Pancreas (tissue), 10 donors: ENCODE measurements around the gene PPP4R3A. TPM values are rescaled to one million over a fixed set of nuclear protein-coding genes. Genes with fewer than 3 reads are reported as not detected.
"Not testable (repeated sequence)": the region's sequence is repeated elsewhere in the genome, so short reads cannot be mapped to it uniquely, and the experiment has no call there.

Source experiments
- ATAC-seq, 4 donors: fragments of 200-7000 bp; cut with Tn5 transposase; one replicate each; pipeline versions ENCODE4 v1.8.0 to v1.9.1; 2020; ENCODE audit warnings: mild to moderate bottlenecking in 4 of 4, moderate library complexity in 4 of 4
- DNase-seq, 6 donors: peaks; one replicate each; pipeline ENCODE4 v3.0.0-alpha.2; 2020
- FAIRE-seq: peaks from 2 replicates; lab custom pipeline; 2012; peaks lifted over from hg19 to GRCh38; lab: Jason Lieb, UNC
- H3K27ac ChIP-seq, 4 donors: fragments of 200-600 bp; sonication (generic); 1 replicate in 3 of 4; 2 replicates in 1 of 4; pipeline versions ENCODE4 v1.5.0 to v1.8.0; 2020
- H3K27me3 ChIP-seq, 4 donors: fragments of 200-600 bp; one replicate each; pipeline ENCODE4 v1.8.0; 2021
- H3K36me3 ChIP-seq, 3 donors: fragments of 200-600 bp; sonication (generic) in 1 of 3; one replicate each; pipeline versions ENCODE4 v1.5.0 to v1.8.0; 2020 to 2021
- H3K4me1 ChIP-seq, 3 donors: fragments of 200-600 bp; one replicate each; pipeline ENCODE4 v1.8.0; 2021
- H3K4me3 ChIP-seq, 4 donors: fragments of 200-600 bp; sonication (generic) in 2 of 4; one replicate each; pipeline versions ENCODE4 v1.5.0 to v1.8.0; 2020 to 2021
- H3K9me3 ChIP-seq, 4 donors: fragments of 200-600 bp; one replicate each; pipeline ENCODE4 v1.8.0; 2021
- CTCF ChIP-seq, 4 donors: fragments of 200-600 bp; sonication (generic) in 3 of 4; IDR thresholded peaks; one replicate each; pipeline versions ENCODE4 v1.5.0 to v1.8.0; 2021; ENCODE audit warnings: antibody characterized with exemption in 4 of 4
- WGBS, 2 donors: extraction: QIAGEN DNeasy Blood & Tissue Kit; methylation state at CpG; one replicate each; pipeline ENCODE4 v1.1.7; 2013; 5-methylcytosine and 5-hydroxymethylcytosine counted together
- intact Hi-C, 3 donors: fragments of 100-400 bp; cut with DNase I; formaldehyde crosslinking; loops; one replicate each; pipeline versions ENCODE4 v1.11.1 to v1.14.2; 2022
- polyA plus RNA-seq, 2 donors: library from polyadenylated mRNA; stranded (reverse); fragments of 200-250 nt; gene quantifications; one replicate each; pipeline ENCODE4 v1.2.3, GENCODE V29; 2013
- total RNA-seq, 6 donors: library from RNA; stranded (reverse); fragmentation: NEBNext Ultra II Directional in 4 of 6; extraction: Animal tissue kit (Norgen Biotek cat#: 25700) in 4 of 6; gene quantifications; one replicate each; pipeline versions ENCODE4 v1.2.1 to v1.2.4, GENCODE V29; 2021 to 2023
- donor health status: healthy with polysubstance abuse.
- donor health status: DM: no; HTN: no; CAD: no; lungs with moderate emphysema.
- donor health status: DM: no; HTN: no; CAD: no.
- donor health status: control.
- donor health status: control.
- donor health status: Bipolar disorder and iron deficiency.
- donor health status: DM: yes; HTN: yes; CAD: no.
- donor health status: DM: no; HTN: no; CAD: no.
- donor health status: DM: no; HTN: no; CAD: no.
- donor health status: DM: yes; HTN: yes; CAD: no.

The PPP4R3A gene
- total and polyA plus RNA-seq, 8 donors = 26.2 to 48.4 (median 34.0) TPM

- no peak overlapping the region for H3K4me3 ChIP-seq
- no peak for TF ChIP-seq CTCF (IDR thresholded peaks at IDR 0.05)
- H3K36me3 ChIP-seq = no peaks in the 10 kb centered on the region
- no peaks in the 10 kb centered on the region for H3K27me3 ChIP-seq
- no peak for ATAC-seq
- no peaks in the 10 kb centered on the region for H3K9me3 ChIP-seq
- 68 to 81% methylated on average over 5 of the region's 5 CpGs for WGBS, 2 donors
- FAIRE-seq = no peak
- DNase-seq = no peak
- no peaks in the 10 kb centered on the region for H3K4me1 ChIP-seq
- intact Hi-C loops = no loop called here
- no peak overlapping the region for H3K27ac ChIP-seq
Measured at GRCh38 chr14:91545946-91546716, 36.0 kb upstream of the PPP4R3A start.

GRCh38 chr14:91545204-91545603, 35.1 kb upstream of the PPP4R3A start:
- H3K27ac ChIP-seq = no peak overlapping the region
- H3K27me3 ChIP-seq = no peaks in the 10 kb centered on the region
- H3K4me1 ChIP-seq = no peaks in the 10 kb centered on the region
- TF ChIP-seq CTCF (IDR thresholded peaks at IDR 0.05) = no peak
- intact Hi-C loops = no loop called here
- ATAC-seq (no peak), FAIRE-seq (no peak), DNase-seq (no peak)
- no peaks in the 10 kb centered on the region for H3K36me3 ChIP-seq
- no peaks in the 10 kb centered on the region for H3K9me3 ChIP-seq
- H3K4me3 ChIP-seq = no peak overlapping the region

GRCh38 chr14:91536327-91536726, 26.2 kb upstream of the PPP4R3A start:
- 96 to 98% methylated on average over 3 of the region's 3 CpGs for WGBS, 2 donors
- no peaks in the 10 kb centered on the region for H3K27me3 ChIP-seq
- ATAC-seq (no peak), DNase-seq (no peak), FAIRE-seq (no peak)
- H3K4me3 ChIP-seq = no peak overlapping the region
- TF ChIP-seq CTCF (IDR thresholded peaks at IDR 0.05) = no peak
- H3K4me1 ChIP-seq = peaks cover 0 to 5% (median 0%) of the 10 kb centered on the region in 3 donors
- H3K36me3 ChIP-seq = no peaks in the 10 kb centered on the region
- intact Hi-C loops = no loop called here
- no peaks in the 10 kb centered on the region for H3K9me3 ChIP-seq
- no peak overlapping the region for H3K27ac ChIP-seq

GRCh38 chr14:91534059-91534458, 23.9 kb upstream of the PPP4R3A start:
- H3K27ac ChIP-seq, H3K27me3 ChIP-seq, H3K4me3 ChIP-seq, H3K9me3 ChIP-seq, H3K36me3 ChIP-seq, H3K4me1 ChIP-seq, FAIRE-seq, DNase-seq, ATAC-seq, intact Hi-C loops: not testable (repeated sequence)
- WGBS, 2 donors = 87 to 90% methylated on average over 5 of the region's 5 CpGs

- no peak for TF ChIP-seq CTCF (IDR thresholded peaks at IDR 0.05)
- DNase-seq = no peak
Measured at GRCh38 chr14:91533623-91534022, 23.5 kb upstream of the PPP4R3A start.

More at GRCh38 chr14:91533623-91534022, 23.5 kb upstream of the PPP4R3A start:
- no peak overlapping the region for H3K27ac ChIP-seq
- no peaks in the 10 kb centered on the region for H3K9me3 ChIP-seq
- peaks cover 0 to 5% (median 0%) of the 10 kb centered on the region in 3 donors for H3K4me1 ChIP-seq
- no peak overlapping the region for H3K4me3 ChIP-seq
- 76 to 90% methylated on average over 3 of the region's 3 CpGs for WGBS, 2 donors
- no peak for FAIRE-seq
- intact Hi-C loops = no loop called here
- no peaks in the 10 kb centered on the region for H3K36me3 ChIP-seq
- no peaks in the 10 kb centered on the region for H3K27me3 ChIP-seq
- no peak for ATAC-seq
